Neural progenitor cell (in vitro differentiated cells): ENCODE measurements around the gene MYBBP1A. TPM values are rescaled to one million over a fixed set of nuclear protein-coding genes. Genes with fewer than 3 reads are reported as not detected.

Experiments
- DNase-seq: peaks from one replicate; pipeline ENCODE4 v3.0.0-alpha.2; 2016; ENCODE audit warnings: low spot score
- H2AFZ ChIP-seq: fragments of 200-600 bp; sonication (generic); replicated peaks from 2 replicates; pipeline ENCODE4 v1.6.1; 2016; ENCODE audit warnings: antibody characterized with exemption
- H3F3A ChIP-seq: fragments of 200-600 bp; sonication (generic); 2 replicates; pipeline ENCODE4 v1.6.1; 2016; ENCODE audit warnings: antibody characterized with exemption, low read depth
- H3K27ac ChIP-seq: fragments of 200-600 bp; sonication (generic); 2 replicates; pipeline ENCODE4 v1.5.1; 2016; ENCODE audit warnings: mild to moderate bottlenecking
- H3K27me3 ChIP-seq: fragments of 200-600 bp; sonication (generic); 2 replicates; pipeline ENCODE4 v1.6.1; 2016; ENCODE audit warnings: mild to moderate bottlenecking, moderate library complexity
- H3K36me3 ChIP-seq: fragments of 200-600 bp; sonication (generic); 2 replicates; pipeline ENCODE4 v1.5.1; 2016
- H3K4me1 ChIP-seq: fragments of 200-600 bp; sonication (generic); 2 replicates; pipeline ENCODE4 v1.6.1; 2016; ENCODE audit warnings: mixed run types
- H3K4me2 ChIP-seq: fragments of 200-600 bp; sonication (generic); 2 replicates; pipeline ENCODE4 v1.6.1; 2016
- H3K4me3 ChIP-seq: fragments of 200-600 bp; sonication (generic); 2 replicates; pipeline ENCODE4 v1.5.1; 2016
- H3K79me2 ChIP-seq: fragments of 200-600 bp; sonication (generic); 2 replicates; pipeline ENCODE4 v1.6.1; 2016; ENCODE audit warnings: low read depth
- H3K9ac ChIP-seq: fragments of 200-600 bp; sonication (generic); 2 replicates; pipeline ENCODE4 v1.6.1; 2016
- H3K9me3 ChIP-seq: fragments of 200-600 bp; sonication (generic); 2 replicates; pipeline ENCODE4 v1.5.1; 2016; ENCODE audit warnings: low read depth
- H4K20me1 ChIP-seq: fragments of 200-600 bp; sonication (generic); 2 replicates; pipeline ENCODE4 v1.6.1; 2016; ENCODE audit warnings: low read depth
- H3K27ac Mint-ChIP-seq: 3 replicates; pipeline ENCODE4 v1.8.0; 2021; ENCODE audit warnings: mixed read lengths
- H3K27me3 Mint-ChIP-seq: 2 replicates; pipeline ENCODE4 v1.8.0; 2022; ENCODE audit warnings: low read depth, mild to moderate bottlenecking, inconsistent platforms, moderate library complexity, mixed read lengths; ENCODE audit not compliant: insufficient read depth
- H3K36me3 Mint-ChIP-seq: 3 replicates; pipeline ENCODE4 v1.8.0; 2021; ENCODE audit warnings: mixed read lengths
- H3K4me1 Mint-ChIP-seq: 3 replicates; pipeline ENCODE4 v1.8.0; 2021; ENCODE audit warnings: mixed read lengths
- H3K4me3 Mint-ChIP-seq: 3 replicates; pipeline ENCODE4 v1.8.0; 2021; ENCODE audit warnings: mild to moderate bottlenecking, moderate library complexity, mixed read lengths
- H3K9me3 Mint-ChIP-seq: 3 replicates; pipeline ENCODE4 v1.8.0; 2020; ENCODE audit warnings: mixed read lengths
- EZH2 ChIP-seq: fragments of 200-600 bp; sonication (generic); IDR thresholded peaks from 2 replicates; pipeline ENCODE4 v1.6.1; 2017; ENCODE audit warnings: antibody characterized with exemption, mild to moderate bottlenecking, moderate library complexity
- EZH2phosphoT487 ChIP-seq: fragments of 200-600 bp; sonication (generic); IDR thresholded peaks from 2 replicates; pipeline ENCODE4 v1.6.1; 2017; ENCODE audit warnings: antibody characterized with exemption
- total RNA-seq: library from RNA; depleted of rRNA; stranded (reverse); fragments of >200 nt; gene quantifications from 2 replicates; pipeline ENCODE4 v1.2.3, GENCODE V29; 2015; ENCODE audit warnings: low replicate concordance
- TF ChIP-seq, protein P1 (sequence below): fragments of 200-600 bp; sonication (generic); IDR thresholded peaks from 2 replicates; pipeline ENCODE4 v1.5.1; 2017; ENCODE audit warnings: antibody characterized with exemption, mild to moderate bottlenecking

MYBBP1A gene
- total RNA-seq, 1 donor from 2014 or later: 17.4 TPM

DNA sequence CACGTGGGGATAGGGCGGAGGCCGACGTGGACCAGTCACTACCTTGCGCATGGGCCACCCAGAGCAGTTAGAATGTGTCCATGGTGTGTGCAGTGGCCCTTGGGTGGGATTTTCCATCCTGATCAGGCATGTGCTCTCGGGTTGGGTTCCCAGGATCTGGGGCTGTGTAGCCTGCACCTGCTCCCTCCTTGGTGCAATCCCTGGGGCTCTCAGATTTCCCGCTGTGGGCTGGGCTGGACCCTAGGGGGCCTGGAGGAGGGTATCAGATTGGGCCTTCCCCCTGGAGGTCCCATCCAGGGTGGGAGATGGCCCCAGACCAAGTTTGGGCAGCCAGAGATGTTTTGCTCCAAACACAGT is 30.4 kb upstream of the MYBBP1A start:
- H3K27ac Mint-ChIP-seq: no peak overlapping the region
- Histone ChIP-seq H3K4me1 (peaks cover 24% of the 10 kb centered on the region), H4K20me1 (no peaks in the 10 kb centered on the region), H3K4me3 (peak overlapping the region; percentile 54), H3K79me2 (no peaks in the 10 kb centered on the region), H3K27me3 (peaks cover 47% of the 10 kb centered on the region), H3K9me3 (no peaks in the 10 kb centered on the region), H3F3A (no peaks in the 10 kb centered on the region), H2AFZ (no peak overlapping the region), H3K36me3 (no peaks in the 10 kb centered on the region), H3K27ac (no peak overlapping the region), H3K4me2 (peak overlapping the region; percentile 92), H3K9ac (no peak overlapping the region)
- peak overlapping the region; percentile 83 for H3K4me3 Mint-ChIP-seq
- no peaks in the 10 kb centered on the region for H3K36me3 Mint-ChIP-seq
- TF ChIP-seq, protein P1, sequence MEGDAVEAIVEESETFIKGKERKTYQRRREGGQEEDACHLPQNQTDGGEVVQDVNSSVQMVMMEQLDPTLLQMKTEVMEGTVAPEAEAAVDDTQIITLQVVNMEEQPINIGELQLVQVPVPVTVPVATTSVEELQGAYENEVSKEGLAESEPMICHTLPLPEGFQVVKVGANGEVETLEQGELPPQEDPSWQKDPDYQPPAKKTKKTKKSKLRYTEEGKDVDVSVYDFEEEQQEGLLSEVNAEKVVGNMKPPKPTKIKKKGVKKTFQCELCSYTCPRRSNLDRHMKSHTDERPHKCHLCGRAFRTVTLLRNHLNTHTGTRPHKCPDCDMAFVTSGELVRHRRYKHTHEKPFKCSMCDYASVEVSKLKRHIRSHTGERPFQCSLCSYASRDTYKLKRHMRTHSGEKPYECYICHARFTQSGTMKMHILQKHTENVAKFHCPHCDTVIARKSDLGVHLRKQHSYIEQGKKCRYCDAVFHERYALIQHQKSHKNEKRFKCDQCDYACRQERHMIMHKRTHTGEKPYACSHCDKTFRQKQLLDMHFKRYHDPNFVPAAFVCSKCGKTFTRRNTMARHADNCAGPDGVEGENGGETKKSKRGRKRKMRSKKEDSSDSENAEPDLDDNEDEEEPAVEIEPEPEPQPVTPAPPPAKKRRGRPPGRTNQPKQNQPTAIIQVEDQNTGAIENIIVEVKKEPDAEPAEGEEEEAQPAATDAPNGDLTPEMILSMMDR: no peak
- TF ChIP-seq EZH2 (no peak), EZH2phosphoT487 (no peak)
- no peak for DNase-seq
- H3K27me3 Mint-ChIP-seq: peaks cover 56% of the 10 kb centered on the region
- H3K4me1 Mint-ChIP-seq: peaks cover 18% of the 10 kb centered on the region
- no peaks in the 10 kb centered on the region for H3K9me3 Mint-ChIP-seq

DNA sequence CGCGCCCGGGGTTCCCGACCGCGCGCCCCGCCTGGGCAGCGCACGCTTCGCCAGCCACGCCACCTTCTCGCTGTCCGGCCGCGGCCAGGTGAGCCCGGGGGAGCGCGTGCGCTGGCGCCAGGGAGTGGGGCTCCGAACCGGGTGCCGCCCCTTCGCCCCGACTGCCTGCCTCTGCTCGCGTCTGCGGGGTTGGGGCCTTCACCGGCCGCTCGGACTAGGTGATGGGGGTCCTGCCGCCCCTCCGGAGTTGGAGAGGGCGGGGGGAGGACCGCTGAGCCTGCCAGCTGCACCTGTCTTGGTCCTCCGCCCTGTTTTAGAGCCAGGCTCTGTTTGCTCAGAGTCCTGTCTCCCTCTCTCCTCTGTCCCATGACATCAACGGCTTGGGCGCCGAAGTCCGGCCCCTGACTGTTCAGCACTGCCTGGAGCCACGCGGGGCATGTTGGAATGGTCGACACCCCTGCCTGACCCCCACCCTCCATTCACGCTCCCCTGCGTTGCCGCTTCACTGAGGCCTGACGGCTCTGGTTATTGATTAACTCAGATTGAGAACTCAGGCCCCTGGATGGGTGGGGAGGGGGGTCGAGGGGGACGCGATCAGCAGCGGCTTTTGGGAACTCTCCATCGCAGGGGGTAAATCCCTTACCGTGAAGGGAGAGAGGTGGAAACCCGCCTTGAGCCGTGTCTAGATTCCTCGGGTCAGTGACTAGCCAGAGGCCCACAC is 29.9 kb upstream of the MYBBP1A start:
- peaks cover 47% of the 10 kb centered on the region for H3K27me3 ChIP-seq
- Mint-ChIP-seq H3K9me3 (no peaks in the 10 kb centered on the region), H3K4me1 (peaks cover 18% of the 10 kb centered on the region), H3K27me3 (peaks cover 54% of the 10 kb centered on the region), H3K36me3 (no peaks in the 10 kb centered on the region), H3K27ac (no peak overlapping the region), H3K4me3 (peak overlapping the region; percentile 83)
- no peaks in the 10 kb centered on the region for H3K36me3 ChIP-seq
- H3K4me1 ChIP-seq: peaks cover 24% of the 10 kb centered on the region
- no peaks in the 10 kb centered on the region for H3K9me3 ChIP-seq
- H3K9ac ChIP-seq: no peak overlapping the region
- TF ChIP-seq EZH2phosphoT487 (no peak), EZH2 (no peak)
- TF ChIP-seq, protein P1: no peak
- no peaks in the 10 kb centered on the region for H3K79me2 ChIP-seq
- peak overlapping the region; percentile 92 for H3K4me2 ChIP-seq
- DNase-seq: peak; percentile 36
- H2AFZ ChIP-seq: peak overlapping the region; percentile 91
- no peaks in the 10 kb centered on the region for H4K20me1 ChIP-seq
- no peak overlapping the region for H3K27ac ChIP-seq
- H3F3A ChIP-seq: no peaks in the 10 kb centered on the region
- H3K4me3 ChIP-seq: peak overlapping the region; percentile 54

DNA sequence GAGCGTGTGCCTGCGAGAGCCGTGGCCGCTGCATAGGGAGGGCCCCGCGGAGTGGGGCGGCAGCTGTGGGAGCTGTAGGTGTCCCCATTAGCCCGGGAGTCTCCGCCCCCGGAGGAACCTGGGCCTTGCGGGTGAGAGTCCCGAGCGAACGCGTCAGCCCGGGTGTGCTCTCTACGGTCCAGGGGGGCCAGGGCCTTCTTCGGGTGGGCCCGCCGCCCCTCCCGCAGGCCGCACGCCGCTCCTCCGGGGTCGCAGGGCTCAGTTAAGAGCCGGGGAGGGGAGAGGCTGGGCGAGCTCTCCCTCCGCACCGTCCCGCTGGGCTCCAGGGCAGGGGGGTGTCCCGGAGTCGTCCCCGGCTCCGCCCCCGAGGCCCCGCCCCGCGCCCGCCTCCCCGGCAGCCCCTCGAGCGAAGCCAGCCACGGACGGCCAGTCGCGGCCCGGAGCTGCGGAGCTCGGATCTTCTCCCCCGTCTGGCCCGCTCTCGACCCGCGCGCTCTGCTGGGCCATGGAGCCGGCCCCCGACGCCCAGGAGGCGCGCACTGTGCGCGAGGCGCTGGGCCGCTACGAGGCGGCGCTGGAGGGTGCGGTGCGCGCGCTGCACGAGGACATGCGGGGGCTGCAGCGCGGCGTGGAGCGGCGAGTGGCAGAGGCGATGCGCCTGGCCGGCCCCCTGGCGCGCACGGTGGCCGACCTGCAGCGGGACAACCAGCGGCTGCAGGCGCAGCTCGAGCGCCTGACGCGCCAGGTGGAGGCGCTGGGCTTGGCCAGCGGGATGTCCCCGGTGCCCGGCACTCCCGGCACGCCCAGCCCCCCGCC is 29.1 kb upstream of the MYBBP1A start, which contains the start of gene SMTNL2:
TSS of gene SMTNL2 (plus strand) at position 429 of the 816 bp plus-strand sequence. CDS start at position 506, 77 bp downstream.
- peak within 1 kb of the TSS; percentile 54 for H3K4me3 ChIP-seq

More for the DNA sequence above, 29.1 kb upstream of the MYBBP1A start, which contains the start of gene SMTNL2:
- Histone ChIP-seq H2AFZ (peak within 1 kb of the TSS; percentile 91), H3F3A (no peaks in the 10 kb centered on the region), H3K4me2 (peak within 1 kb of the TSS; percentile 92), H3K79me2 (no peaks in the 10 kb centered on the region), H3K27ac (no peak within 1 kb of the TSS), H3K9ac (no peak within 1 kb of the TSS), H3K4me1 (peaks cover 24% of the 10 kb centered on the region), H3K36me3 (no peaks in the 10 kb centered on the region), H3K9me3 (no peaks in the 10 kb centered on the region), H3K27me3 (peaks cover 47% of the 10 kb centered on the region), H4K20me1 (no peaks in the 10 kb centered on the region)
- no peak for TF ChIP-seq EZH2
- TF ChIP-seq, protein P1: peak; percentile 2
- no peaks in the 10 kb centered on the region for H3K9me3 Mint-ChIP-seq
- H3K4me1 Mint-ChIP-seq: peaks cover 18% of the 10 kb centered on the region
- peak within 1 kb of the TSS; percentile 42 for H3K27ac Mint-ChIP-seq
- H3K4me3 Mint-ChIP-seq: peak within 1 kb of the TSS; percentile 89
- peaks cover 52% of the 10 kb centered on the region for H3K27me3 Mint-ChIP-seq
- peak; percentile 72 for DNase-seq
- no peaks in the 10 kb centered on the region for H3K36me3 Mint-ChIP-seq
